Osteoblast (primary cell): Measurements from ENCODE around the gene PC. TPM values are rescaled to one million over a fixed set of nuclear protein-coding genes. Genes with fewer than 3 reads are reported as not detected.

Source experiments
- DNase-seq: peaks from one replicate; pipeline ENCODE4 v3.0.0; 2011; ENCODE audit warnings: low spot score, mixed read lengths; ENCODE audit not compliant: insufficient read length; ENCODE audit errors: missing footprints
- H2AFZ ChIP-seq: 2 replicates; pipeline ENCODE4 v1.6.0; 2011; ENCODE audit warnings: mild to moderate bottlenecking, low read length
- H3K27ac ChIP-seq: 2 replicates; pipeline ENCODE4 v1.5.1; 2011; ENCODE audit warnings: mild to moderate bottlenecking, low read depth, low read length, moderate library complexity
- H3K27me3 ChIP-seq: 2 replicates; pipeline ENCODE4 v1.6.0; 2012; ENCODE audit warnings: mild to moderate bottlenecking, control low read depth, inconsistent platforms, low read length, moderate library complexity; ENCODE audit not compliant: insufficient read depth
- H3K36me3 ChIP-seq: 2 replicates; pipeline ENCODE4 v1.5.1; 2011; ENCODE audit warnings: mild to moderate bottlenecking, low read length, control low read depth, moderate library complexity; ENCODE audit not compliant: insufficient read depth
- H3K4me1 ChIP-seq: 2 replicates; pipeline ENCODE4 v1.5.1; 2011; ENCODE audit warnings: mild to moderate bottlenecking, low read length, control low read depth, moderate library complexity; ENCODE audit not compliant: insufficient read depth
- H3K4me2 ChIP-seq: 2 replicates; pipeline ENCODE4 v1.6.0; 2011; ENCODE audit warnings: mild to moderate bottlenecking, low read length; ENCODE audit not compliant: insufficient read depth
- H3K4me3 ChIP-seq: fragments of 200-600 bp; sonication (generic); 3 replicates; pipeline ENCODE4 v1.5.1; 2012; ENCODE audit warnings: mild to moderate bottlenecking, low read length, inconsistent platforms; ENCODE audit not compliant: insufficient read depth
- H3K79me2 ChIP-seq: 2 replicates; pipeline ENCODE4 v1.6.0; 2012; ENCODE audit warnings: mild to moderate bottlenecking, low read length, control low read depth, inconsistent platforms; ENCODE audit not compliant: insufficient read depth
- H3K9me3 ChIP-seq: 2 replicates; pipeline ENCODE4 v1.5.1; 2011; ENCODE audit warnings: low read depth, low read length, control low read depth
- H4K20me1 ChIP-seq: 2 replicates; pipeline ENCODE4 v1.6.0; 2012; ENCODE audit warnings: mild to moderate bottlenecking, low read length, control low read depth; ENCODE audit not compliant: insufficient read depth
- total RNA-seq: library from RNA; depleted of rRNA; stranded (reverse); fragments of >200 nt; gene quantifications from 2 replicates; pipeline ENCODE4 v1.2.3, GENCODE V29; 2012
- TF ChIP-seq, protein P1 (sequence below): IDR thresholded peaks from 2 replicates; pipeline ENCODE4 v1.5.1; 2011; ENCODE audit warnings: mild to moderate bottlenecking, low read depth, low read length, moderate library complexity; ENCODE audit errors: extremely low read depth

The PC gene
- total RNA-seq, 1 donor: 48.5 TPM

DNA sequence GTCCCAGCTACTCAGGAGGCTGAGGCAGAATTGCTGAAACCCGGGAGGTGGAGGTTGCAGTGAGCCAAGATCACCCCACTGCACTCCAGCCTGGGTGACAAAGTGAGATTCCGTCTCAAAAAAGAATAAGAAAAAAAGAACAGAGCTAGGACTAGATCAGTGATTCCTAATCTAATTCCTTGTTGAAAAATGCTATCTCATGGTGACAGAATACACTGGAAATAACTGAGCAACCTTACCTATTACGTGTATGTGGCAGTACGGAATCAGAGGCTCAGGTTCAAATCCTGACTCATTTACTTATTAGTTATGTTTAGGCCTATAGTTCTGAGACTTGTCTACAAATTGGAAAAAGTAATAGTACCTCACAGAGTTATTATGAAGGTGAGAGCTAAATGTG is 134.5 kb downstream of the PC start:
- no peak overlapping the region for H2AFZ ChIP-seq
- no peaks in the 10 kb centered on the region for H3K4me1 ChIP-seq
- DNase-seq: no peak
- TF ChIP-seq, protein P1, sequence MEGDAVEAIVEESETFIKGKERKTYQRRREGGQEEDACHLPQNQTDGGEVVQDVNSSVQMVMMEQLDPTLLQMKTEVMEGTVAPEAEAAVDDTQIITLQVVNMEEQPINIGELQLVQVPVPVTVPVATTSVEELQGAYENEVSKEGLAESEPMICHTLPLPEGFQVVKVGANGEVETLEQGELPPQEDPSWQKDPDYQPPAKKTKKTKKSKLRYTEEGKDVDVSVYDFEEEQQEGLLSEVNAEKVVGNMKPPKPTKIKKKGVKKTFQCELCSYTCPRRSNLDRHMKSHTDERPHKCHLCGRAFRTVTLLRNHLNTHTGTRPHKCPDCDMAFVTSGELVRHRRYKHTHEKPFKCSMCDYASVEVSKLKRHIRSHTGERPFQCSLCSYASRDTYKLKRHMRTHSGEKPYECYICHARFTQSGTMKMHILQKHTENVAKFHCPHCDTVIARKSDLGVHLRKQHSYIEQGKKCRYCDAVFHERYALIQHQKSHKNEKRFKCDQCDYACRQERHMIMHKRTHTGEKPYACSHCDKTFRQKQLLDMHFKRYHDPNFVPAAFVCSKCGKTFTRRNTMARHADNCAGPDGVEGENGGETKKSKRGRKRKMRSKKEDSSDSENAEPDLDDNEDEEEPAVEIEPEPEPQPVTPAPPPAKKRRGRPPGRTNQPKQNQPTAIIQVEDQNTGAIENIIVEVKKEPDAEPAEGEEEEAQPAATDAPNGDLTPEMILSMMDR: no peak
- no peak overlapping the region for H3K4me2 ChIP-seq
- H4K20me1 ChIP-seq: no peaks in the 10 kb centered on the region
- no peaks in the 10 kb centered on the region for H3K9me3 ChIP-seq
- H3K4me3 ChIP-seq: no peak overlapping the region
- no peaks in the 10 kb centered on the region for H3K36me3 ChIP-seq
- H3K27me3 ChIP-seq: no peaks in the 10 kb centered on the region
- H3K79me2 ChIP-seq: no peaks in the 10 kb centered on the region
- no peak overlapping the region for H3K27ac ChIP-seq

DNA sequence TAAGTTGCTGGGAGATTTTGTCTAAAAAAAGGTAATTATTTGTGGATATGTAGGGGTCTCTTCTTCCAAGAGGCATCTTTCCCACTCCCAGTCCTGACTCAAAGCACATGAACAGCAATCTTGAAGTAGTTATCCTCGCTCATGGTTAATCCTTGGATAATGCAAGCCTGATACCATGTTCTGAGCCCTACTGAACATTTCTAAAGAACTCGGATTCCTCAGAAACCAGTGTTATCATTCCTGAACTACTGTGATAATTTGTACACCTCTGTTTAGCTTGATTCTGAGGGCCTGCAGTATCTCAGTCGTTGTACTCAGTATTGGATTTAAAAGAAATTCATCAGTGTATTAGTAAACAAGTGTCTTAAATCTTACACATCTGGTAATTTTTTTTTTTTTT is 137.3 kb downstream of the PC start:
- H4K20me1 ChIP-seq: no peaks in the 10 kb centered on the region
- no peak overlapping the region for H3K27ac ChIP-seq
- no peak for DNase-seq
- H3K36me3 ChIP-seq: no peaks in the 10 kb centered on the region
- TF ChIP-seq, protein P1: no peak
- H3K27me3 ChIP-seq: no peaks in the 10 kb centered on the region
- no peak overlapping the region for H3K4me3 ChIP-seq
- H3K4me1 ChIP-seq: peaks cover 2% of the 10 kb centered on the region
- no peak overlapping the region for H2AFZ ChIP-seq
- no peaks in the 10 kb centered on the region for H3K79me2 ChIP-seq
- no peaks in the 10 kb centered on the region for H3K9me3 ChIP-seq
- no peak overlapping the region for H3K4me2 ChIP-seq

DNA sequence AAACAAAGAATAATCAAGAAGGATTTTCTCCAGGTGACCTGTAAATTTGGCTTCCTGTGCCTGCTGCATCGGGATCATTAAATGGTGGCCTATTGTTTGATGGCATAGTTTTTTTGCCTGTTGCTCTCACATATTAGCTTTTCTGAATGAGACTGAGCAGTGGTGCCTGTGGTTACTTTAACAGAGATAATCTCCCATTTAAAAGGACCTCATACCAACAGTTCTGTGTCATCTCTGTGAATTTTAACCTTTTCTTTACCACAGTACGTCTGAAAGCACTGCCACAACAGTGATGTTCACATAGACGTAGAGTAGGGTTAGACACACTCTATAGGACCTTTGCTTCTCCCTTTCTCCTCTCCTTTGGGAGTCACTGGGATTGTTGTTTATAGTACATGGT is 137.8 kb downstream of the PC start:
- Histone ChIP-seq H3K4me2 (no peak overlapping the region), H3K27ac (no peak overlapping the region), H3K36me3 (no peaks in the 10 kb centered on the region), H2AFZ (no peak overlapping the region), H3K79me2 (no peaks in the 10 kb centered on the region), H3K9me3 (no peaks in the 10 kb centered on the region), H3K27me3 (no peaks in the 10 kb centered on the region), H3K4me3 (no peak overlapping the region), H4K20me1 (no peaks in the 10 kb centered on the region), H3K4me1 (peaks cover 7% of the 10 kb centered on the region)
- DNase-seq: no peak
- TF ChIP-seq, protein P1: no peak

DNA sequence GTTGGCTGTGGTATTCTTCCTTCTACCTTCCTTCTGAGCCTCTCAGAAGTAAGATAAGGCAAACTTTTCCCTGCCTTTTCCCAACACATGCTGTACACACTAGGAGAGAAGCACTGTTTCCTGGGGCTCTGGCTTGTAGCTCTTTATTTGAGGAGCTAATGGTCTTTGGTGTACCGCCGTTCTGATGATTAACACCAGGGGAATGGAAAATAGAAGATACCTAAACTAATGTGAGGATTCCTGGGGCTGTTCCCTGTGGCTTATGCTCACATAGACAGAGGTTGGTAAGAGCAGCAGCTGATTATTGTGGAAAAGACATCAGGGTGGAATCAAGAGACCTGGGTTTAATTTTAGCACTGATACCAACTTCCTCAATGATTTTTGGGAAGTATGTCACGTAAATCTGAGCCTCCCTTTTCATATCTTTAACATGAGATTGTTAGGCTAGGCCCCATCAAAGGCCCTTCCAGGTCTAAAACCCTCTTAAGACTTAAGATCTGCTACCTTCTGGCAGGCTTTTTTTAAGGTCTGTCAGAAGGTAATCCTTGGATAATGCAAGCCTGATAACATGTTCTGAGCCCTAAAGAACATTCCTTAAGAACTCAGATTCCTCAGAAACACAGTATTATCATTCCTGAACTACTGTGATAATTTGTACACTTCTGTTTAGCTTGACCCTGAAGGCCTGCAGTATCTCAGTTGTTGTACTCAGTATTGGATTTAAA is 139.8 kb downstream of the PC start:
- Histone ChIP-seq H3K36me3 (no peaks in the 10 kb centered on the region), H2AFZ (no peak overlapping the region), H3K79me2 (no peaks in the 10 kb centered on the region), H3K4me3 (no peak overlapping the region), H3K4me1 (peaks cover 10% of the 10 kb centered on the region), H3K27ac (no peak overlapping the region), H3K4me2 (no peak overlapping the region), H4K20me1 (no peaks in the 10 kb centered on the region), H3K27me3 (no peaks in the 10 kb centered on the region), H3K9me3 (no peaks in the 10 kb centered on the region)
- TF ChIP-seq, protein P1: no peak
- no peak for DNase-seq
